GM23338 (cell line): ENCODE results near the gene RFC2. TPM values are rescaled to one million over a fixed set of nuclear protein-coding genes. Genes with fewer than 3 reads are reported as not detected.

Experiments
- ATAC-seq: fragments of 200-7000 bp; cut with Tn5 transposase; 3 replicates; pipeline ENCODE4 v1.9.1; 2020
- DNase-seq: peaks from one replicate; pipeline ENCODE4 v3.0.0-alpha.2; 2015; ENCODE audit warnings: low spot score
- H2AFZ ChIP-seq: fragments of 200-600 bp; sonication (generic); 2 replicates; pipeline ENCODE4 v1.8.0; 2016; ENCODE audit warnings: antibody characterized with exemption, mild to moderate bottlenecking, moderate library complexity
- H3F3A ChIP-seq: fragments of 200-600 bp; sonication (generic); replicated peaks from 2 replicates; pipeline ENCODE4 v1.8.0; 2017; ENCODE audit warnings: antibody characterized with exemption, mixed run types, low read depth
- H3K27ac ChIP-seq: fragments of 200-600 bp; sonication (generic); 2 replicates; pipeline ENCODE4 v1.6.1; 2016; ENCODE audit warnings: low read depth
- H3K27me3 ChIP-seq: fragments of 200-600 bp; sonication (generic); 2 replicates; pipeline ENCODE4 v1.8.0; 2016; ENCODE audit warnings: mild to moderate bottlenecking, mixed run types, moderate library complexity; ENCODE audit not compliant: insufficient read depth
- H3K36me3 ChIP-seq: fragments of 200-600 bp; sonication (generic); 2 replicates; pipeline ENCODE4 v1.8.0; 2016; ENCODE audit warnings: mild to moderate bottlenecking; ENCODE audit not compliant: insufficient read depth
- H3K4me1 ChIP-seq: fragments of 200-600 bp; sonication (generic); 2 replicates; pipeline ENCODE4 v1.8.0; 2016; ENCODE audit warnings: mild to moderate bottlenecking, moderate library complexity; ENCODE audit not compliant: insufficient read depth
- H3K4me2 ChIP-seq: fragments of 200-600 bp; sonication (generic); 2 replicates; pipeline ENCODE4 v1.7.1; 2017; ENCODE audit warnings: mixed run types
- H3K4me3 ChIP-seq: fragments of 200-600 bp; sonication (generic); 2 replicates; pipeline ENCODE4 v1.6.1; 2016; ENCODE audit warnings: mixed run types
- H3K79me2 ChIP-seq: fragments of 200-600 bp; sonication (generic); replicated peaks from 2 replicates; pipeline ENCODE4 v1.8.0; 2017; ENCODE audit warnings: mild to moderate bottlenecking; ENCODE audit not compliant: insufficient read depth
- H3K9me2 ChIP-seq: fragments of 200-600 bp; sonication (generic); 2 replicates; pipeline ENCODE4 v1.8.0; 2017; ENCODE audit not compliant: insufficient read depth
- H4K20me1 ChIP-seq: fragments of 200-600 bp; sonication (generic); replicated peaks from 2 replicates; pipeline ENCODE4 v1.8.0; 2017; ENCODE audit warnings: mild to moderate bottlenecking; ENCODE audit not compliant: insufficient read depth
- H3K27ac Mint-ChIP-seq: 2 replicates; pipeline ENCODE4 v1.8.0; 2020; ENCODE audit warnings: inconsistent platforms, mild to moderate bottlenecking, moderate library complexity, mixed read lengths
- H3K27me3 Mint-ChIP-seq: 3 replicates; pipeline ENCODE4 v1.8.0; 2022; ENCODE audit warnings: low read depth, mild to moderate bottlenecking, moderate library complexity, mixed read lengths, inconsistent platforms; ENCODE audit not compliant: insufficient read depth, poor library complexity
- H3K36me3 Mint-ChIP-seq: 3 replicates; pipeline ENCODE4 v1.8.0; 2021; ENCODE audit warnings: low read depth, mild to moderate bottlenecking, inconsistent platforms, moderate library complexity, mixed read lengths
- H3K4me1 Mint-ChIP-seq: 3 replicates; pipeline ENCODE4 v1.8.0; 2020; ENCODE audit warnings: mild to moderate bottlenecking, inconsistent platforms, mixed read lengths
- H3K4me3 Mint-ChIP-seq: 3 replicates; pipeline ENCODE4 v1.8.0; 2021; ENCODE audit warnings: moderate library complexity, mild to moderate bottlenecking, inconsistent platforms, mixed read lengths
- H3K9me3 Mint-ChIP-seq: 3 replicates; pipeline ENCODE4 v1.8.0; 2020; ENCODE audit warnings: moderate library complexity, mild to moderate bottlenecking, inconsistent platforms, mixed read lengths
- CREB1 ChIP-seq: fragments of 250-450 bp; sonication (Bioruptor Pico); IDR thresholded peaks from 2 replicates; pipeline ENCODE4 v1.5.0; 2020; ENCODE audit warnings: low read depth, mild to moderate bottlenecking, moderate library complexity
- CTCF ChIP-seq, 2 experiments: fragments of 200-600 bp in 1 of 2; sonication (generic) in 1 of 2; conservative IDR thresholded peaks; 2 replicates each; pipeline versions ENCODE4 v1.5.1 to v1.6.1; 2016 to 2017; ENCODE audit warnings: antibody characterized with exemption in 2 of 2, low read depth in 2 of 2, mild to moderate bottlenecking in 2 of 2, moderate library complexity in 1 of 2
- ETS1 ChIP-seq: IDR thresholded peaks from 2 replicates; pipeline ENCODE4 v1.6.1; 2016; ENCODE audit warnings: antibody characterized with exemption
- EZH2 ChIP-seq: fragments of 200-600 bp; sonication (generic); IDR thresholded peaks from one replicate; pipeline ENCODE4 v1.8.0; 2017; ENCODE audit warnings: antibody characterized with exemption, mild to moderate bottlenecking, low read depth; ENCODE audit not compliant: unreplicated experiment
- EZH2phosphoT487 ChIP-seq: fragments of 200-600 bp; sonication (generic); IDR thresholded peaks from one replicate; pipeline ENCODE4 v1.8.1; 2018; ENCODE audit warnings: antibody characterized with exemption; ENCODE audit not compliant: unreplicated experiment
- JUNB ChIP-seq: IDR thresholded peaks from one replicate; pipeline ENCODE4 v1.6.1; 2016; ENCODE audit warnings: antibody characterized with exemption; ENCODE audit not compliant: unreplicated experiment
- NANOG ChIP-seq: IDR thresholded peaks from 2 replicates; pipeline ENCODE4 v1.6.1; 2016; ENCODE audit warnings: antibody characterized with exemption, borderline replicate concordance
- POLR2AphosphoS5 ChIP-seq: IDR thresholded peaks from 2 replicates; pipeline ENCODE4 v1.6.1; 2016; ENCODE audit warnings: antibody characterized with exemption, low read depth
- REST ChIP-seq: IDR thresholded peaks from one replicate; pipeline ENCODE4 v1.6.1; 2018; ENCODE audit warnings: antibody characterized with exemption; ENCODE audit not compliant: unreplicated experiment
- STAT1 ChIP-seq: IDR thresholded peaks from one replicate; pipeline ENCODE4 v1.6.1; 2016; ENCODE audit warnings: antibody characterized with exemption; ENCODE audit not compliant: unreplicated experiment
- ZNF114 ChIP-seq: fragments of 250-450 bp; sonication (Bioruptor Pico); IDR thresholded peaks from 2 replicates; pipeline ENCODE4 v1.5.0; 2020; ENCODE audit warnings: mild to moderate bottlenecking, moderate library complexity
- ZNF331 ChIP-seq: fragments of 250-450 bp; sonication (Bioruptor Pico); IDR thresholded peaks from 2 replicates; pipeline ENCODE4 v1.5.0; 2020; ENCODE audit warnings: low read depth, mild to moderate bottlenecking, moderate library complexity
- ZNF462 ChIP-seq: fragments of 250-450 bp; sonication (Bioruptor Pico); IDR thresholded peaks from 2 replicates; pipeline ENCODE4 v1.5.0; 2020; ENCODE audit warnings: mild to moderate bottlenecking, moderate library complexity
- polyA plus RNA-seq: library from polyadenylated mRNA; unstranded; fragments of >200 nt; fragmentation: Nextera tagmentation; extraction: Ambion mirVana; gene quantifications from 2 replicates; pipeline ENCODE4 v1.2.1, GENCODE V29; 2016
- total RNA-seq: library from RNA; depleted of rRNA; stranded (reverse); fragments of >200 nt; shearing (Covaris generic); gene quantifications from 2 replicates; pipeline ENCODE4 v1.2.3, GENCODE V29; 2014

Gene RFC2
- total and polyA plus RNA-seq, 2 experiments from 2014 or later, result 56.4 to 75.2 TPM

GRCh38 chr7:74185636-74186035 lies 68.6 kb downstream of the RFC2 start:
- H3K4me3 Mint-ChIP-seq, result no peak overlapping the region
- peak overlapping the region; percentile 62 for H3K4me2 ChIP-seq
- TF ChIP-seq EZH2phosphoT487 (no peak), REST (no peak), CTCF (conservative IDR thresholded peaks at IDR 0.05; ENCODE audit: low read depth in 2 of 2) (no peak), ETS1 (no peak), ZNF114 (CRISPR knock-in tag) (no peak), JUNB (no peak), ZNF331 (CRISPR knock-in tag) (no peak), CREB1 (CRISPR knock-in tag) (no peak), ZNF462 (CRISPR knock-in tag) (no peak), POLR2AphosphoS5 (no peak), EZH2 (no peak), NANOG (no peak), STAT1 (no peak)
- no peak overlapping the region for H3K27ac Mint-ChIP-seq
- H3K4me1 Mint-ChIP-seq, result peaks cover 40% of the 10 kb centered on the region
- H4K20me1 ChIP-seq, result peaks cover 88% of the 10 kb centered on the region
- peaks cover 54% of the 10 kb centered on the region for H3K36me3 Mint-ChIP-seq
- no peak overlapping the region for H2AFZ ChIP-seq
- peaks cover 100% of the 10 kb centered on the region for H3K79me2 ChIP-seq
- no peaks in the 10 kb centered on the region for H3K27me3 Mint-ChIP-seq
- H3K4me3 ChIP-seq, result no peak overlapping the region
- peaks cover 38% of the 10 kb centered on the region for H3K4me1 ChIP-seq
- no peaks in the 10 kb centered on the region for H3K27me3 ChIP-seq
- H3K27ac ChIP-seq, result peak overlapping the region; percentile 60; the same call in 1 of the 2 replicates
- no peaks in the 10 kb centered on the region for H3K9me2 ChIP-seq
- ATAC-seq, result no peak
- H3K9me3 Mint-ChIP-seq, result no peaks in the 10 kb centered on the region; the same call in 2 of the 3 replicates
- H3K36me3 ChIP-seq, result peaks cover 31% of the 10 kb centered on the region
- DNase-seq, result no peak
- peaks cover 39% of the 10 kb centered on the region for H3F3A ChIP-seq
